Right forelimb (tissue), 1 donor: ENCODE data around the gene XAGE3.
"Not testable (repeated sequence)": the region's sequence is repeated elsewhere in the genome, so short reads cannot be mapped to it uniquely, and the experiment has no call there.

Experiments used
- DNase-seq: peaks from one replicate; pipeline ENCODE4 v3.0.0-alpha.2; 2018

The XAGE3 gene, protein sequence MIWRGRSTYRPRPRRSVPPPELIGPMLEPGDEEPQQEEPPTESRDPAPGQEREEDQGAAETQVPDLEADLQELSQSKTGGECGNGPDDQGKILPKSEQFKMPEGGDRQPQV

DNA sequence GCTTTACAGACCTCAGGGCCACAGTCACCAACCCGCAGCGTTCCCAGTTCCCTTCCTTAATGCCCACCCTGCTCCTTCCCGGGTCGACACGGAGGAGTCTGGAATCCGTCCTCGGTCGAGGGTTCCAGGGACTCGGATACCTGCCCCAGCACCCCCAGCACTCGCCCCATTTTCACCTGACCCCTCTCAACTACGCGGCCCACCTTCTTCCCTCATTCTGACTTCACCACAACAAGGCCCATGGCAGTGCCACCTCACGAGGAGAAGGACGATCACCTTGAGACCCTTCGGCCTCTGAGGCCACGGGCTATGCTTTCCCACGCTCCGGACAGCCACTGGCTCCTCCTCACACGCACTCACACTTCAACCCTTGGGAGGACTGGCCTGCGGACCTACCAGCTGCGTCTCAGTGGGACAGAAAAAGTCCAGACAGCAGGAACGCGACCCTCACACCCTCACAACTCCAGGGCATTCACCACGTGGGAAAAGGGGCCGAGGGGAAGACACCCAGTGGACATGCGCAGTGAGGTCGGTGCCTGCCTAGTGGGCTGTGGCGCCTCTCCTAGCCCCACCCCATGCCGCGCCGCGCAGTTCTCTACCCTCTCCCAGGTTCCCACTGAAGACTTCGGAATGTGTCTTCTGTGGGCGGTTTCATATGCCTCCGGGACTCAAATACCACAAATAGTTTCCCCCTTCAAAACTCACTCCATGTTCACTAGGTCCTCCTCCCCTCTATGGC, at the start of gene XAGE3:
XAGE3 (minus strand) TSS at position 474 of the 739 bp plus-strand sequence. CDS start 950 bp downstream, outside the sequence.
- no peak for DNase-seq

DNA sequence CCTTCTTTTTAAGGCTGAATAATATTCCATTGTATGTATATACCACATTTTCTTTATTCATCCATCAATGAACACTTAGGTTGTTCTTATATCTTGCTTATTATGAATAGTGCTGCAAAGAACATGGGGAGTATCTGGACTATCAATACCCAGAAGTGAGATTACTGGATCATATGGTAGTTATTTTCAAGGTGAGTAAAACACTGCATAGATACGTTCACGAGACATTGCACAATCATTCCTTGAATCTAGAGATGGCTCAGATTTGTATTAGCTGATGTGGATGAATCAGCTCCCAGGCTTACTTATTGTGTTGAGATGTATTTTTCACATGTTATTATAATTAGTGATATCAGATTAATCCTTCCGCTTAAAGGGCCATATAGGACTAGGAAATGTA, 46.8 kb upstream of the XAGE3 start:
- not testable (repeated sequence) for DNase-seq

DNA sequence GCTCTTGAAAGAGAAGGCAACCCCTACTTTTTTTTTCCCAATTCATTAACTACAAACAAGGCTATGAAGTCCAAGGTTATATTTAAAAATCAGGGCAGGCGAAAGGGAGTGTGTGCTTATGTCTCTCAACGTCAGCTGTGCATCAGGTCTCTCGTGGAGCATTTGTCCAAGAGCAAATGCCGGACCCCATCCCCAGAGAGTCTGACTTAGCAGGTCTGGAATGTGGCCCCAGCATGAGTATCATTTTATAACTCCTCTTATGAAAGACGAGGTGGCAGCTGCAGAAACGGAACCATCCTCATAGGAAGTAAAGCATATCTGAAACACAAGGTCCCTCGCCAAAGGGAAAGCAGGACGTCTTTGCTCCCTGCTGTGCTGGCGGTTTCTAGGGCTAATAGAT, 45.8 kb upstream of the XAGE3 start:
- DNase-seq, result not testable (repeated sequence)

DNA sequence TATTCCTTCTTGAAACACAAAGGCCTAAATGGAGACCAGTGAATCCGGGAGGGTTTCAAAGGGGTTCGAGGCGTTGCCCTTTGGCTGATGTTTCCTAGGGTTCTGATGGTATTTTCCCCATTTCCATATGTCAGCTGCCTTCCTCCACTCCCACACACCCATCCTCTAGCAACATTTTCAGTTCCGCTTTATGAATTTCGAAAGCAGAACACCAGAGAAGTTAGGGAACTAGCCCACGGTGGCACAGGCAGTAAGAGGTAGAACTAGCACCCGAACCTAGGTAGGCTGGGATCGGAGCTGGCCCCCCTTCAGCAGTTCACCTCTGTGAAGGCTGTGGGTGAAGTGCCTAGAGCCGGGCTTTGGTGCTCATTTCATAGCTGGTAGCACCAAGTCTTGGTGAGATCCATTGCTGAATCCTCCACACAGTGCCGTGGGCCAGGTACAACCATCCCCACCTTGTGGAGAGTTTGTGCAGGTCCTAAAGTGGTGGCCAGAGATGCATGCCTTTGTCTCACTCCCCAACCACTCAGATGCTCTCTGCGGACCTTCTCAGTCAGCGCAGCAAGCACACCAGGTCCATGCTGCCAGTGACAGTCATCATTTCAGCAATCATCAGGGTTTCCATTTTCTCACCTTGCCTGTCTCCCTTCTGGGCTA, 41.6 kb upstream of the XAGE3 start:
- DNase-seq, result not testable (repeated sequence)

DNA sequence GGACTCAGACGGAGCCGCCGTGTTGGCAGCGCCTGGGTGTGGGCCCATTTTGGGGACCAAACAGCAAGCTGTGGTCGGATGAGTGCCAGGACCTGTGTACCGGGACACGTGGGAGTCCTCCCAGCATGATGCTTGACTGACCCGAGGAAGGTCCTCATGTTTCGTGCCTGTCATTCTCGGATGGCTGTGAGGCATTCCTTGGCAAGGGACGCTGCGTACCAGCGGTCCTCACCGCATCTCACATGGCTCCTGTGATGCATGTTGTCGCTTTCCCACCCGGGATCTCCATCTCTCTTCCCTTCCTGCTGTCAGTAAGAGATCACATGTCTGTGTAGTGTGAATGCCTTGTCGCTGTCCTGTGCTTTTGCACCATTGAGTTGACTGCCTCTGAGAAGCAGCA, 40.0 kb upstream of the XAGE3 start:
- DNase-seq, result not testable (repeated sequence)

DNA sequence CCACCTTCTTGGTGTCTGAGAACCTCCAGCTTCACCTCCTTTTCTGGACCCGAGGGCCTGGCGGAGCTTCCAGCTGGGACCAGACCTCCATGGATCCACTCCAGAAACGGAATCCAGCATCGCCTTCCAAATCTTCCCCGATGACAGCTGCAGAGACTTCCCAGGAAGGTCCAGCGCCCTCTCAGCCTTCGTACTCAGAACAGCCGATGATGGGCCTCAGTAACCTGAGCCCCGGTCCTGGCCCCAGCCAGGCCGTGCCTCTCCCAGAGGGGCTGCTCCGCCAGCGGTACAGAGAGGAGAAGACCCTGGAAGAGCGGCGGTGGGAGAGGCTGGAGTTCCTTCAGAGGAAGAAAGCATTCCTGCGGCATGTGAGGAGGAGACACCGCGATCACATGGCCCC, 39.3 kb upstream of the XAGE3 start:
- DNase-seq, result not testable (repeated sequence)

DNA sequence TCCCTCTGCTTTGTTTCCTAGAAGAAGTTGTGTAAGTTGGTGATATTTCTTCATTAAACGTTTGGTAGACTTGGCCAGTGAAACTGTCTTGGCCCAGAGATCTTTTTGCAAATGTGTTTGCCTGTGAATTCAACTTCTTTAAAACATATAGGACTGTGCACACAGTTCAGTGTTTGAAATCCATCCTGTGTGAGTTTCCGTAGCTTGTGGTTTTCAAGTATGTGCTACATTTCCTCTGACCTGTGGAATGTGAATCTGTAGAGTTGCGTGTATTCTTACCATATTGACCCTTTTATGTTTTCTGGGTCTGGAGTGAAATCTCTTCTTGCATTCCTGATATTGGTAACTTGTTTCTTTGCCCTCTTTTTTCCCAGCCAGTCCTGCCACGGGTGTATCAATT, 38.2 kb upstream of the XAGE3 start:
- DNase-seq, result not testable (repeated sequence)

DNA sequence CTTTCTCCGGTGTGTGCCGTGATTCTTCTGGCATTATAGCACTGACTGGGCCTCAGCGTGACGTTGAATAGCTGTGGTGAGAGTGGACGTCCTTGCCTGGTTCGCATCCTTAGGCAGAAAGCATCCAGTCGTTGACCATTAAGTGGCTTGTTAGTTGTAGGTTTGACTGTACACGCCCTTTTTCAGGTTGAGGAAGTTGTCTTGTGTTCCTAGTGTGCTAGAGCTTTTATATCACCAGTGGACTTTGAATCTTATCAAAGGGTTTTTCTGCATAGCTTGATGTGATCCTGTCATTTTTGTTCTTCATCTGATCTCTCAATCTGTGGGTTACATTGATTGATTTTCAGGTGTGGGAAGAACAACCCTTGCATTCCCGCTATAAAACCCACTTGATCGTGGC, 37.6 kb upstream of the XAGE3 start:
- DNase-seq, result not testable (repeated sequence)

DNA sequence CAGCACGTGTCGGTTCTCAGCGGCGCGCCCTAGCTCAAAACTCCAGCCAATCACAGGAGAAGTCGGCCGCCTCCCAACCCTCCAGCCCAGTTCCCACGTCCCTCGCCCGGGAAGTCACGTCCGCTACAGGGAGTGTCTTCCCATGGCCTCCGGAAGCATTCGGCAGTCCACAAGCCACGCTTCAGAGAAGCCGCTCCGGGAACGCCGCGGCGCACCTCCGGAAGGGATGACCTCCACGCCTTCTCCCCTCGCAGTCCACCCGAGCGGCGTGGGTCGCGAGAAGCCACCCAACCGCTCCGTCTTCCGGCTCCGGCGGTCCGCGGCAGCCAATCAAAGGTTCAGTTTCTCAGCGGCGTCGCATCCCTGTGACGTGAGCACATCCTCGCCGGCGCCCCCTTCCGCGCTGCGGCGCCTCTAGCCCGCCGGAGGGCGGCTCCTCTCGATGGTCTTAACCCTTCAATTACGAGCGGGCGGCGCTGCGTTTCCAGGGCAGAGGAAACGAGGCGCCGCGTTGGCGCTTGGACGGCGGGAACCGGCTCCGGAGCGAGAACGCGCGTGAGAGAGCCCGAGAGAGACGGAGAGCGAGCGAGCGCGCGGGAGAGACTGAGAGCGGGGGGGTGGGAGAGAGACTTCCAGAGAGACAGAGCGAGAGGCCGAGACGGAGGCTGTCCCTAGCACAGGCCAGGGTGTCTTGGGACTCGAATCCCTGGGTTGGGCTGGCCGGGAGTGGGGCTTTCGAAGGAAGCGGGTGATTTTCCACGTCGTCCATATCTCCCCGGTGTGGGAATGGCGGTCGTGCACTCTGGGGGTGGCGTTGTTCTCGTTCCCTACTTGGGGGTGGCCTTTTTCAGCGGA, 29.2 kb upstream of the XAGE3 start, which contains the start of gene FAM156B:
FAM156B (plus strand) TSS at position 476 of the 855 bp plus-strand sequence. CDS start 9,896 bp downstream, outside the sequence.
- not testable (repeated sequence) for DNase-seq

DNA sequence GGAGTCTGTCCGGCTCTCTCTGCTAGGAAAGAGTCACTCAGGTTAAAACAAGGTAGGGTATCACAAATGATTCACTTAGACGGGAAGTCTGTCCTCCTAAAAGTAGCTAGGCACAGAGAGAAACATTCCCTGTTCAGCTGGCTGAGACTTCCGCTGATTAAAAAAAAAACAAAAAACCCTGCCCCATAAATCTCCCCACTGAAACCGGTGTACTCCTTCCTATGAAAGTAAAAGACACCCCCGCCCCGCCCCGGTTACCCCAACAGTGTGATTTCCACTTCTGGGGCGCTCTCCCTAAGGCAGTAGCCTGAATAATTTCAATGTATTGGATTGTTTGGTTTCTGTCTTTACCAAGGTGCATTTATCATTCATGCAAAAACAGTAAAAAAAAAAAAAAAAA, 28.6 kb upstream of the XAGE3 start:
- DNase-seq, result not testable (repeated sequence)

DNA sequence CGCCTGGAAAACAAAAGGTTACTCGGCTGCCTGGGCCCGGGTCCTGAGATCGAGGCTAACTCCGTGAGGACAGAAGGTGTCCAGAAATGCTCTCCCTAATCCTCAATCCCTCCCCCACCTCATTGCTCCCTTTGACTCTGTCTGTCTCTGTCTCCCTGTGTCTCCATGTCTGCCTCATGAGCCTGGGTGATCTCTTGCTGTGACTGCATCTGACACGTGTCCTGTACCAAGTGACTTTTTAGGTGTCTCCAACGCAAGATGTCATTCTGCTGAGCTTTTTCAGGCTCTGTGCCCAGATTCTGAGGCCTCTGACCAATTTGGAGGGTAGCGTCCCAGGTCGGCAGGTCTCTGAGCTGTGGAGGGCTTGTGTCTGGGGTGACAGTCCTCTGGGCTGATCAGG, 20.2 kb upstream of the XAGE3 start:
- DNase-seq, result not testable (repeated sequence)

DNA sequence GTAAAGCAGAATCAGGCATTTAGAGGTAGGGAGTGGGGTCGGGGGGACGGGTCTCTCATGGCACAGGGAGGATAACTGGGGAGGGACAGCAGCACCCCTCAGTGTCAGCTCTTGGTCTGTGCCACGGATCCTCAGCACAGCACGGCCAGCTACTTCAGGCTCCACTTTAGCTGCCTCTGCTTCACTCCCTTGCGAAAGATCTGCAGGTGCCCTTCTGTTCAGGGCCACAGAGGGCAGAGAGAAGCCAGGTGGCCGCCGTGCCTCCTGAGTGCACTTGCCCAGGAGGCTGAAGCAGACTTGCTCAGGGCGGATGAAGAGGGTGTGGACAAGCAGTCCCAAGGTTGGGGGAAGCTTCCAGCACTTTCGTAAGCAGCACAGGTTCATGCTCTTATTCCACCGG, 19.6 kb upstream of the XAGE3 start:
- not testable (repeated sequence) for DNase-seq

DNA sequence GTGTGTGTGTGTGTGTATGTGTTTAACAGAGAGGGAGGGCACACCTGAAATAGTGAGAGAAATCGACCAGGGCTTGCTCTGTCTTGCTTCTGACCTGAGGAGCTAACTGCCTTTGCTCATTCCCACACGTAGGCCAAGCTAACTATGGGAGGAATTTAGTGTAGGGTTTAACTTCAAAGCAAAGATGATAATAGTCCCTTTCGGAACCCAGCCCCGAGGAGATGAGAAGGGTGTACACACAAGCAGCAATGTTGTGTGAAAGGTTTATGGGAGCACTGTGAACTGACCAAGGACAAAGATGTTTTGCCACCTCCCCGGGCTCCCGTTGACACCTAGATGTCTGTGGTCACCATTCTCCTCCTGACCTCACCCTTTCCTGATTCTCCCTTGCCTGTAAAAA, 8.5 kb upstream of the XAGE3 start:
- not testable (repeated sequence) for DNase-seq

DNA sequence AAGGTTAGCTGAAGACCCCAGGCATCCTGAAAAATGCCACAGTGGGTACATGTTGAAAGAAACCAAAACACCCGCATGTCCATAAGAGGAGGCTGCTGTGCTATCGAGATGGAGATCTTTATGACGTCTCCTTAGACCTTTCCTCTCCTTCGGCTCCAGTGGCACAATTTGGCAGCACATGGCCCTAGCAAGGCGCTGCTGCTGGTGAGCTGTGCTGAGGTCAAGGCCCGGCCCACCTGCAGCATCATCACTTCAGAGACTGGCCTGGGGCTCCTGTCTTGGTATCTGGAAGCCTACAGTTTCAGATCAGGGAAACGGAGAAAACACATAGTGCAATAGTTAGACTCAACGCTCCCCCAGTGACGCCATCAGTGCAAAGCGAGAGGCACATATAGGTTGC, 7.6 kb upstream of the XAGE3 start:
- DNase-seq, result not testable (repeated sequence)

DNA sequence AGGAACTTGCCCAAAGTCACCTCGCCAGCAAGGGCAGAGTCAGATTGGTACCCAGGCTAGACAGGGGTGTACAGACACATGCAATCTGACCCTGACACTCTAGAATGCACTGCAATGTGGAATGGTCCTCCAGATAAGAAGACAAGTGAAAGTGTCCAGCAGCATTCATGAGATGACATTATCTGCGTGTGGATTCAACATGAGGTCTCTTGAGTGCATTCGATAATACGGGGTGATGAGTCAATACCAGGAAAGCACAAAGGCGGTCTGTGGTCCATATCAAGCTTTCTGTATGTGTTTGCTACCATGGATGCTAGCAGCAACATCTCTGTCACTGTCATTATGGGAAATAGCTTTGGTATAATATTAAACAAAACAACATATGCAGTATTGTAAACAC, 6.8 kb upstream of the XAGE3 start:
- DNase-seq, result no peak

DNA sequence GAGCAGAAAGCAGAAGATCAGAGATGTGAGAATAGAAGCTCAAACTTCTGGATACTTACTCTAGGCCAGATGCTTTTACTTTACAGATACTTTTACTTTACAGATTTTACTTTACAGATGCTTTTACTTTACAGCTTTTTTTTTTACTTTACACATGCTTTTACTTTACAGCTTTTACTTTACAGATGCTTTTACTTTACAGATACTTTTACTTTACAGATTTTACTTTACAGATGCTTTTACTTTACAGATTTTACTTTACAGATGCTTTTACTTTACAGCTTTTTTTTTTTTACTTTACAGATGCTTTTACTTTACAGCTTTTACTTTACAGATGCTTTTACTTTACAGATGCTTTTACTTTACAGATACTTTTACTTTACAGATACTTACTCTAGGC, 5.9 kb upstream of the XAGE3 start:
- DNase-seq, result not testable (repeated sequence)

DNA sequence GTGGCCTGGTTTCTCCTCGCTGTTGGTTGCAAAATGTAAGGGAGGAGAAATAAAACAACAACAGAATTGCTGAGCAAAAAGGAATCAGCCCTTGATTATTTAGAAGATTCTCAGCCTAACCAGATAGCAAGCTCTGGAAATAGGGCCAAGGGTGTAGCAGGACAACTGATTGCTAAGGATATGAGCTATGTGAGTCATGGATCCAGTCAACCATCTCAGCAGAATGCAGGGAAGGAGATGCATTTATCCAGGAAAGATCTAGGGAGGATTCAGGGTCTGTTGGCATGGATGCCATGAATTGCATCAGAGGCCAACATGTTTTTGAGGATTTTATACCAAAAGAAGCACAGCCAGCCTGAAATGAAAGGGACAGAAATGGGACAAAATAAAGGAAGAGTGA, 2.2 kb upstream of the XAGE3 start:
- DNase-seq, result no peak

DNA sequence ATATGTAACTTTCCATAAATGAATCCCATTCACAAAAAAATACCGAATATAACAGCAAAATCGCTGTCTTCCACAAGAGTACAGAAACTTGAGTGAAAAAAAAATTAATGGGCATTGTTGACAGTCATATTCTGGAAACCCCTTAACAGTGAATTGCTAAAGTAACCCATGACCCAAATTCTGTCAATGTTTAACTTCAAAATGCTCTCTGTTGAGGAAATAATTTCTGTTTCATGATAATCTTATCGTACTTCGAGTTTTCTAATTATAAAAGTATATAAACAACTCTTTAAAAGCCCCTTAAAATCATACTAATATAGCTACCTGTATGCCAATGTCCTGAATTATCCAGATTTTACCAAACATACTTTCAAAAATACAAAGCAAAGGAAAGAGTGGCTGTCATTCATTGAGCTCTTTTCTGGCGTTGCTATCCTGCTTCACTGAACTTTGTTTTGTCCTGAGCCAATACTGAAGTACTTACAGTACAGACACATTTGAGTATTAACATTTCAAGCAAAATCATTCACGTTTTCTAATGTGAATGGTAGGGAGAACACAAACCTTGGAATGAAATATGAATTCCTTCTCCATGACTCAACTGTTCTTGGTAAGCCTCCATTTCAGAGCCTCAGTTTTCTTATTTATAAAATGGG, 2.4 kb downstream of the XAGE3 start:
- no peak for DNase-seq

DNA sequence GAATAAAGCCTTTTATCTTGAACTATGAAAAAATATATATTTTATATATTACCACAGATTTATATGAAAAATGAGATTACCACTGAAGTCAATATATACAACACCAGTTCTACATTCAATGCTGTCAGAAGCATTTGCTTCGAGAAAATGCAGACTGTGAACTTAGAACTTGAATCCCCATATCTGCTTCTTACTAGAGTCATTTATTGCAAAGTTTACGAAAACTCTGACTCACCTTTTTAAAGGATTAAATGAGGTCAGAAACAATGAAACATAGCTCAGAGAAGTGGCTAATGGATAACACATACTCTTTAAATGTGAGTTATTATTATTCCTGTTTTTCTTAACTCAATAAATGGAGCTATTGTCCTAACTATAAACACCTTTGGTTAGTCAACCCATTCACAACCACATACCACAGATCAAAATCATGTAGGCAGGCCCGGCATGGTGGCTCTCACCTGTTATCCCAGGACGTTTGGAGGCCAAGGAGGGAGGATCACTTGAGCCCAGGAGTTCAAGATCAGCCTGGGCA, 10.8 kb downstream of the XAGE3 start:
- not testable (repeated sequence) for DNase-seq

DNA sequence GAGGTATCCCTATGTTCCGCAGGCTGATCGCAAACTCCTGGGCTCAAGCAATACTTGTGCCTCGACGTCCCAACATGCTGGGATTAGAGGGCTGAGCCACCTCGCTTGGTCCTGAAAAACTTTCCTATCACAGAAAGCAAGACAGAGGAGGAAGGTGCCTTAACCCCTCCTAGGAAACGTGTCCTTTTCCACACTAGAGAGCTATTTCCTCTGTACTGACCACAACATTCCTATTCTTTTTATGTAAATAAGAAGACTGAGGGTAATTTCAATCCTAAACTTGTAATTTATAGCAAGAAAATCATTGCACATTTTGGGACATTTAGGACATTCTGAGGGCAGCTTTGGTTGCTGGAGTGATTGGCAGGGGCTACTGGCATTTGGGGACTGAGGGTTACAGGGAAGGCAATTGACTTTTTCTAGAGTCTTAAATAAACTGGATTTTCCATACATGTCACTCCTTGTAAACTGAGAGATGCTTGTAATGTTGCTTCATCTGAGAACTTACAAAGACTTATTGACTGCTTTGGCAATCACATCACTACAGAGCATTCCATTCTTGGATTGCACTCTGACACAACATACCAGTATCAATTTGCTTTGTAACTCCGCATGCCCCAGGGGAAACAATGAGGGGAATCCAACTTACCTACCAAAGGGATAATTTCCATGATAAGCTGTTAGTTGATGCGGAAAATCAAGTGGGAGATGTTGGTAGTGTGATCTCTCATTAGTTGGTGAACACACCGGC, 15.6 kb downstream of the XAGE3 start:
- DNase-seq, result no peak

DNA sequence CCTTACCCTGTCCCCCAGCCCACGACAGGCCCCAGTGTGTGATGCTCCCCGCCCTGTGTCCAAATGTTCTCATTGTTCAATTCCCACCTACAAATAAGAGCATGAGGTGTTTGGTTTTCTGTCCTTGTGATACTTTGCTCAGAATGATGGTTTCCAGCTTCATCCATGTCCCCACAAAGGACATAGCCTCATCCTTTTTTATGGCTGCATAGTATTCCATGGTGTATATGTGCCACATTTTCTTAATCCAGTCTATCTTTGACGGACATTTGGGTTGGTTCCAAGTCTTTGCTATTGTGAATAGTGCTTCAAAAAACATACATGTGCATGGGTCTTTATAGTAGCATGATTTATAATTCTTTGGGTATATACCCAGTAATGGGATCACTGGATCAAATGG, 24.3 kb downstream of the XAGE3 start:
- not testable (repeated sequence) for DNase-seq
